CD4-positive, alpha-beta T cell treated with Interleukin-17A for 1 hour (primary cell): ENCODE measurements around the gene KLHL7.
"Not testable (repeated sequence)": the region's sequence is repeated elsewhere in the genome, so short reads cannot be mapped to it uniquely, and the experiment has no call there.

Source experiments
- DNase-seq: peaks from one replicate; pipeline ENCODE4 v3.0.0-alpha.2; 2020

The KLHL7 gene

DNA sequence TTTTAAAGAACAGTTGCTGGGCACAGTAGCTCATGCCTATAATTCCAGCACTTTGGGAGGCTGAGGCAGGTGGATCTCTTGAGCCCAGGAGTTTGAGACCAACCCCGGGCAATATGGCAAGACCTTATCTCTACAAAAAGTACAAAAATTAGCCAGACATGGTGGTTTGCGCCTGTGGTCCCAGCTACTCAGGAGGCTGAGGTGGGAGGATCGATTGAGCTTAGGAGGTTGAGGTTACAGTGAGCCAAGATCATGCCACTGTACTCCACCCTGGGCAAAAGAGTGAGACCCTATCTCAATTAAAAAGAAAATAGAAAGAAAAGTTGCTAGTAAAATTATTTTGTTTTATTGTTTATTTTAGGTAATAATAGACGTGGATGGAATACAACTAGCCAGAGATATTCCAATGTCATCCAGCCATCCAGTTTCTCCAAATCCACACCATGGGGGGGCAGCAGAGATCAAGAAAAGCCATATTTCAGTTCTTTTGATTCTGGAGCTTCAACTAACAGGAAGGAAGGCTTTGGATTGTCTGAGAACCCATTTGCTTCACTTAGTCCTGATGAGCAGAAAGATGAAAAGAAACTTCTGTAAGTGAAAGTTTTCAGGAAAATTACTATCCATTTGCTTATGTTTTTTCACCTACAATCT, 79.2 kb downstream of the KLHL7 start:
- no peak for DNase-seq

DNA sequence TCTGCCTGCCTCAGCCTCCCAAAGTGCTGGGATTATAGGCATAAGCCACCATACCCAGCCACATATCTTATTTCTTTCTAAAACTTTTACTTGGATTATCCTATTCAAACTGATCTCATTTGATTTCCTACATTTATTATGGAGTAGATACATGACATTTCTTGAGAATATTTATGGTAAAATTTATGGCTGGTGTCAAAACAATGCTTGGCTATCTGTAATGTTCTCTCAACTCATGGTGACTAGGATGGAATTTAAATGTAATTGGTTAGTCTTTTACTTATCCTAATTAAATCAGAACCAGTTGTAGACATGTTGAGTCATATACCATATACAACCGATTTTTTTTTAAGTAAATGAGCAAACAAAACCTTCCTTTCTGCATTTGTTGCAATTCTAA, 80.4 kb downstream of the KLHL7 start:
- no peak for DNase-seq

DNA sequence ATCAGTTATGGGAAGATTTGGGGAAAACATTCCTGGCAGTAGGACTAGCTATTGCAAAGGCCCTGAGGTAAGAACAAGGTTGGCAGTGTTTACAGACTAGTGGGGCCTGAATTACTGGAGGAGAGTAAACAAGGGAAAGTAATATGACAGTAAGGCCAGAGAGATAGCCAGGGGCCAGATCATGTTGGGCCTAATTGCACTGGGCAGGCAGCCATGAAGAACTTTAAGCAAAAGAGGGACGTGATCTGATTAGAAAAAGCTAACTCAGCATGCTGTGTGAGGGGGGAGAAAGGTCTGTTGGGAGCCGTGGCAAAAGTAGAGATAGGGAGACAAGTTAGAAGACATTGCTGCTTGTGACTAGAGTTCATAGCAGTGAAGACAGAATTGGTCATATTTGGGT, 85.4 kb downstream of the KLHL7 start:
- DNase-seq: no peak

DNA sequence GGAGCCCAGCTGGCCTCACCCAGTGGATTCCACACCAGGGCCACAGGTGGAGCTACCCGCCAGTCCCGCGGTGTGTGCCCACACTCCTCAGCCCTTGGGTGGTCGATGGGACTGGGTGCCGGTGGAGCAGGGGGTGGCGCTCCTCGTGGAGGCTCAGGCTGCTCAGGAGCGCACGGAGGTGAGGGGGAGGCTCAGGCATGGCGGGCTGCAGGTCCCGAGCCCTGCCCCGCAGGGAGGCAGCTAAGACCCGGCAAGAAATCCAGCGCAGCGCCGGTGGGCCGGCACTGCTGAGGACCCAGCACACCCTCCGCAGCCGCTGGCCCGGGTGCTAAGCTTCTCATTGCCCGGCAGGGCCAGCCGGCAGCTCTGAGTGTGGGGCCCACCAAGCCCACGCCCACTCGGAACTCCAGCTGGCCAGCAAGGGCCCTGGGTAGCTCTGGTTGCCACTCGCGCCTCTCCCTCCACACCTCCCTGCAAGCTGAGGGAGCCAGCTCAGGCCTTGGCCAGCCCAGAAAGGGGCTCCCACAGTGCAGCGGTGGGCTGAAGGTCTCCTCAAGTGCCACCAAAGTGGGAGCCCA, 88.2 kb downstream of the KLHL7 start:
- not testable (repeated sequence) for DNase-seq

DNA sequence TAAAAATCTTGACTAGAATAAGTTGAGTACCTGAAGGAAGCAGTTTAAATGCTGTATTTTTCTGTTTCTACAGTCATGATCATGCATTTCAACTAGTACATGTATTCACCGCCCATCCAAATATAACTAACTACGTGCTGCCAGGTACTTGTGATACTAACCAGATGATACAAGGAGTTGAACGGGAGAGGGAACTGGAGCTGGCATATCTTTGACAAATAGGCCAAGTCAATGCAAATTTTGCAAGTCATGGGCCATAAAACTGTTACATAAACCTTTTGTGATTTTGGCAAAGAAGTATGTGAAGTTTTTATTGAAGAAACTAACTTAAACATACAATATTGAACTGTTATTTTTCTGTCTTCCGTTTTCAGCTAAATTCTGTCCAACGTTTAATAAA, 90.7 kb downstream of the KLHL7 start:
- DNase-seq: no peak

DNA sequence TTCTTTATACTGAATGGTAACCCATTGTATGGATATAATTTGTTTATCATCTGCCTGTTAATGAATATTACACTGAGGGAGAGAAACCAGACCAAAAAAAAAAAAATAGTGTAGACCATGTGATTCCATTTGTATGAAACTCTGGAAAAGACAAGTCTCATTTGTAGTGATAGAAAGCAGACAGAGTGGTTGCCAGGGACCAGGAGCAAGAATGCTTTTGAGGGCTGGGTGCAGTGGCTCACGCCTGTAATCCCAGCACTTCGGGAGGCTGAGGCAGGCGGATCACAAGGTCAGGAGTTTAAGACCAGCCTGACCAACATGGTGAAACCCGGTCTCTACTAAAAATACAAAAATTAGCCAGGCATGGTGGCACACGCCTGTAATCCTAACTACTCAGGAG, 92.2 kb downstream of the KLHL7 start:
- DNase-seq: not testable (repeated sequence)

DNA sequence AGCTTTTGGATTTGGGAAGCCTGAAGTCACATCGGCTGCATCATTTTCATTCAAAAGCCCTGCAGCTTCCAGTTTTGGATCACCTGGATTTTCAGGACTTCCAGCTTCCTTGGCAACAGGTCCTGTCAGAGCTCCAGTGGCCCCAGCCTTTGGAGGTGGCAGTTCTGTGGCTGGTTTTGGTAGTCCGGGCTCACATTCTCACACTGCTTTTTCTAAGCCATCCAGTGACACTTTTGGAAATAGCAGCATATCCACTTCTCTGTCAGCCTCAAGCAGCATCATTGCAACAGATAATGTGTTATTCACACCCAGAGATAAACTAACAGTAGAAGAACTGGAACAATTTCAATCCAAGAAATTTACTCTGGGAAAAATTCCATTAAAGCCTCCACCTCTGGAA, 94.7 kb downstream of the KLHL7 start:
- no peak for DNase-seq

DNA sequence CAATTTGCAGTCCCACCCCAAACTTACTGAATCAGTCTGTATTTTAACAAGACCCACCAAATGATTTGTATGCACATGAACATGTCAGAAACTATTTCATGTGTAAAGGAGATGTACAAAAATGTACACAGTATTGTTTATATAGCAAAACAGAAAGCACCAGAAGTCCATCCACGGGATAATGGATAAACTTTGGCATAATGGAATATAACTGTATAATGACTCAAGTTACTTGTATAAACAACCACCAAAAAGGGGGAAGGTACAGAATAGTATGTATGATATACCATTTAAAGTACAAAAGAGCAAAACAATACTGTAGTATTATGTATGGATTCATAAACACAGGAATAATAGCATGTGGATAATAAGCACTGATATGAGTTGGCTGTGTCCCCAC, 98.7 kb downstream of the KLHL7 start:
- no peak for DNase-seq

DNA sequence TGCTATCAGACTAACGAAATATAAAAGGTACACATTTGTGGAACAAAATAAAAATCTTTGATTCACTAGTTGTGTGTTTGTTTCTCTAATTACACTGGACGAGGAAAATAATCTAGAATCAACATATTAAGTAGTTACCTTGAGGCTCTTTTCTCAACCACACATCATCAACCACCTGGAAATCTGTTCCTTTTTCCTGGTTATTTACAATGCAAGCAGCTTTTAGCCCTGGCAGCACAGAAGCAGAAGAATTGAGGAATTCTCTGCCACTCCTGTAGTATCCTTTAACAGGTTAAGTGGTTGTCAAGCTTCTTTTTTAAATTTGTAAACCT, 100.0 kb downstream of the KLHL7 start:
- no peak for DNase-seq

DNA sequence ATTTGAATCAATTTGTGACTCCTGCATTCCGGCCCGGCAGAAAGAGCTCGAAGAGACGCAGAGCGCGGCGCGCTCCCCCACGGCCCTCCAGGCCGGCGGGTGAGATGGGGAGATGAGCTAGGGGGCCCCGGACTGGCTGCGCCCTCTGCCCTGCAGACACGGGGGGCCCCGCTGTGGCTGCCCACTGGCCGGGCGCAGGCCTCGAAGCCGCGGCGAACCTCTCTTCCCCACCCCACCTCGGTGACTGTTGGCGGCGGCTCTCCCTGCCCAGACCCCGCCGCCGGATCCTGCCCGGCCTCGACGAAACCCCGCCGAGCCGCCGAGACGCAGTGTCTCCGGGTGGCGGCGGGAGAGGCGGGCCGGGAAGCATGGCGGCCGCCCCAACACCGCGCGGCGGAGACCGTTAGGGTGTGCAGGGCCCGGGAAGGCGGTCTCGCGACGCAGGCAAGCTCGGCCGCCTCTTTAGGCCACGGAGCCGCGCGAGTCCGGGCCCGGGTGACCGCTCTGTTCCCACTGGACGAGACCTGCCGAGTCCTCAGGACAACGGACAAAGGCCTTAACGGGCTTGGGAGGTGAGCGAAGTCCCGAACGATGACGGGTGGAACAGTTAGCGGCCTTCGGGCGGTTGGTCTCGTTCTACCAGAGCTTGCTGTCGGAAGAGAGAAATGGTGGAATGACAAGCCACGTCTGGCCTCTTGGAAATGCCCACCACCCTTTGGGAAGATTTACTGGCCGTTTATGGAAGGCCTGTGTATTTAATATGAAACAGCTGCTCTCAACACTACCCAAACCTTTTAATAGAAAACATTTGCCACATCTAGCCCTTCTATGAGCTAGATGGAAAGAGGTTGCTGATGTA, 100.6 kb downstream of the KLHL7 start:
- no peak for DNase-seq

DNA sequence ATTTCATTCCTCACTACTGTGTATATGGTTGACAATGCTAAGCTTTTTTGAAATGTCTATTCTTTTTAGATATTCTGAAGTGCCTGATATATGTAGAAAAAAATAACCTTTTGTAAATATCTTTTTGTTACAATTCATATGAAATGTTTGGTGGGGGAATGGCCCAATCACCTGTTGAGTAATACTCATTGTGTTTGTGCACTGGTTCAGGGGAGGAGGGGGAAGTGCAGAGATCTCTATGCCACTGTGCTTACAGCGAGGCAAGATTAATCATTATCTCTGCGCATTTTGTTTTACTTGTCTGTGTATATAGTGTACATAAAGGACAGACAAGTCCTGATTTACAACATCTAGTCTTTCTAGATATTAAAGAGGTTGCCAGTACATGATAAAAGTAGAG, 101.4 kb downstream of the KLHL7 start:
- DNase-seq: no peak

DNA sequence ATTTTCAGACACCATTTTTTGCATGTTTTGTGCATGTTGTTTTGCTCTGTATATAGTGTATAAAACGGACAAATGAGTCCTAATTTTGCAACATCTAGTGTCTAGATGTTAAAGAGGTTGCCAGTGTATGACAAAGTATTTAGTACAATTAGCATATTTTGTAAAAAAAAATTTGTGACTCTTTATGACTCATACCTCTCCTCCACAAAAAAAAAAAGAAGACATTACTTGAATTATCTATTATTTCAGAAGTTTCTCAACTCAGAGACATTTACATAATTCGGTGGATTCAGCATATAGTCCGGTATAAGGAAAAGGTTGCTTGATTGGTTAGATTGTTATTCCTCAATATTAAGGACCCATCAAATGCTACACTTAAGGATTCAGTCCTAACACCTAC, 102.3 kb downstream of the KLHL7 start:
- DNase-seq: no peak

DNA sequence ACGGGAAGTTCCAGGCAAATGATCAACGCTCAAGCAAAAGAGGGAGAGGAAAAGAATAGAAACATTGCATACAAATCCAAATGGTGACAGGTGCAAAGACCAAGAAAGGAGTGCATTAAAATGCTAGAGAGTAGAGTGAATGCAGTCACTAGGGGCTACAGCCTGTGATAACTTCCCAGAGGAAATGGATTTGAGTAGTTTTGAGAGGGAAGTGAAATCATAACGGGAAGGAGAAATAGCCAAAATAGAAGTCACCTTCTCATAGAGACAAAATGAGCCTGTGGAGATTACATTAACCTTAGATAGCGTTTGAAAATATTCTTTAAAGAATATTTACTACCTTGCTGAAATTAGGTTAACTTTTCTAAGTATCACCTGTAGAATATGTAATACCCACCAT, 102.7 kb downstream of the KLHL7 start:
- no peak for DNase-seq

DNA sequence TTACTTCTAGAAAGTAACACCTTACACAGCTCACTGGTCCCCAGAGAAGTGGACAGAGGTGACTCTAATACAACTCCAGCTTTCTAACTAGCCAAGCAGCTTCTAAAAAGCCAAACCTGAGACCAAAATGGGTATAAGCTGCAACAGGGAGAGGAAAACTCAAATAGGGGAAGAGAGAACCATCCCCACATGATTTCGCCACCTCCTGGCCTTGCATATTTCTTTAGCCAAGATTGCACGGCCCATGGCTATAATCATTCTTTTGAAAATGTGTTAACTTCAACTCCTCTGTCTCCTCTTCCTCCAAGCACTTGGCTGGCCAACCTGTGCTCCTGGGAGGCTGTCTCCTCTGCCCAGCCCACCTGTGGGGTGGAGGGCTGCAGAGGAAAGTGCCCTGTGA, 104.9 kb downstream of the KLHL7 start:
- DNase-seq: no peak

DNA sequence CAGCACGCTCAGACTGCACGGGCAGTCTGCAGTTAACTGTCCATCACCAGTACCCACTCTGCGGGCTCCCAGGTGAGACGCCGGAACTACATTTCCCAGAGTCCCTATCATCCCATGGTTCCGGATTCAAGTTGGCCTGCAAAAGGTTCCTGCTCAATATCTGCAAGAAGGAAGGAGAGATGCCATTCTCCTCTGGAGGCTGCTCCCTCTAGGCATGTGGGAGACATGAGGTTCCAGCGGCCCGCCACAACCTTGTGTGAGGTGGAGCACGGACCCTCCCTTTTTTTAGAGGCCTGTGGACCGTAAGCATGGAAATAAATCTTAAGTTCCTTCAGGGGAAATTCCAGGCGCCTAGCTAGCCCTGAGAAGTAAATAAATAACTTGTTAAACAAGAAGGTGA, 106.0 kb downstream of the KLHL7 start:
- no peak for DNase-seq

DNA sequence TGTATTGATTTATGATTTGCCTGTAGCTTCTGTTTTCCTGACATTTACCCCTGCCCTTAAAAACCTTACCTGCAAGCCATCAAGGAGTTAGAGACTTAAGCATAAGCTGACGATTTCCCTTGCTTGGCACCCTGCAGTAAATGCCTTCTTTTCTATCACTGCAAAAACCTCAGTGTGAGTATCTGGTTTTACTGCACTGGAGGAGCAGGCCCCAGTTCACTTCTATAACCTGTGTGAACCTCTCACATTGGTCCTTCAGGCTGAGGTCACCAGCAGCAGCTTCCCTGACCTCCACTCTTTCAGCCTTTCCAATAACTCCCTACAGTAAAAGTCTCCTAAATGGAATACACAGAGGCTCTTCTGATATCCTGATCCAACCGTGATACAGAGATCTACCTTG, 106.8 kb downstream of the KLHL7 start:
- no peak for DNase-seq

DNA sequence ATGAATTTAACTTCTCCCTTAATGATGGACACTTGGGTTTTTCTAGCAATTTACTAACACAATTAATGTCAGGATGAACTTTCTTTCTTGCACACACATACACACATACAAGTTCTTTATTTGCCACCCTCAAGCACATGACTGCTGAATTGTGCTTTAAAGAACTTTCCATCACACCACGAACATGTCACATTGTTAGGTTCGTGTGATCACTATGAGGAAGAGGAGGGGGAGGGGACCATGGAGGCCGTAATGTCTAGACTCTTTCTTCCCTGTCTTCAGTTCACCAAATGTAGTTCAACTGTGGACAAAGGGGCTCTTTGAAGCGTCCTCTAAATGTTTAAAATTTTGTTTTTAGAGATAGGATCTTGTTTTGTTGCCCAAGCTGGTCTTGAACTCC, 107.3 kb downstream of the KLHL7 start:
- DNase-seq: no peak

DNA sequence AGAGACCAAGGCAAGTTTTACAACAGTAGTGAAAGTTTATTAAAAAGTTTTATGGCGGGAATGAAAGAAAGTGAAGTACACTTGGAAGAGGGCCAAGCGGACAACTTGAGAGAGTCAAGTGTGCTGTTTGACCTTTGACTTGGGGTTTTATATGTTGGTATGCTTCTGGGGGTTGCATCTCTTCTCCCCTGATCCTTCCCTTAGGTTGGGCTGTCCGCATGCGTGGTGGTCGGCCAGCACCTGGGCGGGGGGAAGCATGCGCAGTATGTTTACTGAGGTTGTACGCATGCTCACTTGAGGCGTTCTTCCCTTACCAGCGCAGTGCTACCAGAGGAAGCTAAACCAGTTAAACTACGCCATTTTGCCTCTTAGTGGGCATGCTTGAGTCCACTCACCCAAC, 108.2 kb downstream of the KLHL7 start:
- no peak for DNase-seq

DNA sequence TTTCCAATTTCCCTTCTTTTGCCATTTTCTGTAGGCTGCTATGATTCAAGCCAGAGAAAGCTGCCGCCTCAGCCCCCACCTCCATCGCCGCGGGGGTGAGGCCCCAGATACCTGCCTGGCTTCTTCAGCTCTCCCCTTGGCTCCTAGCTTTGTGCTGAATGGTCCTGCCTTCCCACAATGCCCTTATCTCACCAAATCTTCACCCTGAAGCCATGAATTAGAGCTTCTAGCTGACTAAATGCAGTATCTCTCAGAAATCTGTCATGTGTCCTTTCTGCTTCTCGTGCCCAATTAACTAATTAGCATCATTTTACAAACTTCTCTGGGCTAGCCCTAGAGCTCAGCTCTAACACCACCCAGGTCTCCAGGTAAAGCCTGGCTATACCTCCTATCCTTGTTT, 108.8 kb downstream of the KLHL7 start:
- no peak for DNase-seq

DNA sequence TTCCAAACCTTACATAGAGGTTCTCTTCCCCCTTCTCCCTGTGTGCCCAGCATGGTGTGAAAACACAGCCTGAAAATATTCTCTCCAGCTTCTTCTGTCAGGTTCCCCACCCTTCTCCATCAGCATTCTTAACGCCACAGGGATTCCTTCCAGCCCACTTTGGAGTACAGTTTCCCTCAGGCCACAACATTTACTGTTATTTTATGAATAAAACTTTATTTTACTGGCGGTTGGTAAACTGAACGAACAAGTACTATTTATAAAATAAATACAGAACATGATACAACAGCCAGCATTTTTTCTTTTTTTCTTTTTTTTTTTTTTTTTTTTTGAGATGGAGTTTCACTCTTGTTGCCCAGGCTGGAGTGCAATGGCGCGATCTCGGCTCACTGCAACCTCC, 109.4 kb downstream of the KLHL7 start:
- no peak for DNase-seq

DNA sequence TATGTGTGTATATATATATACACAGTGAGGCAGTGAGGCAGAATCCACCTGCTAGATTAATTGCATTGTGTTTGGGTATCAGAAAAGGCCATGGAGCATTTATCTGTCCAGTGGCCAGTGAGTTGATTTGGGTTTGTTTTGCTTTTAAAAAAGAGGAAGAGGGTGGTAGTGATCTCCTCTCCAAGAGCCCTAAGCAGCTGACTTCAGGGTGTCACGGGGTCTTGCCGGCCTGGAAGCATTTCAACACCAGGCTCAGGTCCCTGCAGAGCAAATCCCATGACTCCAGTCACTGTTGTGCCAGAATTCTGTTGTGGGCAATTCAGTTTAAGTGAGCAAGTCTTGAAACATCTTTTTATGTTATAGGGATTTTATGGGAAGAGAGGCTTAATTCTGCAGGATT, 110.4 kb downstream of the KLHL7 start:
- no peak for DNase-seq

DNA sequence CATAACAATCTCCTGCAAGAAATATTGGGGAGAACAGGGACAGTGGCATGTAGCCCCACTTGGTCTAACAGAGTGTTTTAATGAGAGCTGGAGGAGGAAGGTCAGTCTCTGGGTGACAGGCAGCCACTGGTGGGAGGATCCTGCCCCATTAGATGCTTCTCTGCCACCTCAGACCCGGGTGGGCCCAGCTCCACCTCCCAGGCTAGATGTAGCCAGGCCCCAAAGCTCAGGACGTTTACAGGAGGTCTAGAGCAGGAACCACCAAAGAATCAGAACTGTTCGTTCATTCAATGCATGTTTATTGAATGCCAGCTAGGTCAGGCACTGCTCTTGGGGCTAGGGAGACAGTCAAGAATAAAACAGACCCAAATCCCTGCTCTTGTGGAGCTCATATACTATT, 112.6 kb downstream of the KLHL7 start:
- DNase-seq: no peak

DNA sequence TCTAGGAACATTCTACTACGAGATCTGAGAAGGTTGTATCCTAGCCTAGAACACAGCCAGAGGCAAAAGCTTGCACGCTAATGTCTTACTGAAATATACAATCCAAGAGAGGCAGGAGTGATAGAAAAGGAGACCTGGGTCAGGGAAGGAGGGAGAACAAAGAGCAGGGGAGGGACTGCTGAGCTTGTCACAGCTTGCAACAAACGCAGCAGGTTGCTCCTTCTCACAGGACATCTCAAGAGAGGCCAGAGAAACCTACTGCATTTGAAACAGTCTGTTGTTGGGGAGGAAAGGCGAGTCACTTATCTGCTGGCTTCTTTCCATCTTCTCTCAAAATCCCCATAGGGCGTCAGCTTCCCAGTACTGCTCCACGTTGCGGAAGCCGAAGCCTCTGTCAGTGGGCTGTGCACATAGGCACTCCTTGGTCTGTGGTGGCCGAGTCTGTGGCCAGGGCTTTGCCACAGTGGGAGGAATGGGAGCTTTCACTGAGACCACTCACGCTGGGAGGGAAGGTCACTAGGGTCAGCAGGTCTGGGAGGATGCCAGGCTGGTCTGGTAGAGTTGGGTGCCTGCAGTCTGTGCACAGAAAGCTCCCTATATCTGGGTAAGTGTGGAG, 115.2 kb downstream of the KLHL7 start:
- DNase-seq: no peak

DNA sequence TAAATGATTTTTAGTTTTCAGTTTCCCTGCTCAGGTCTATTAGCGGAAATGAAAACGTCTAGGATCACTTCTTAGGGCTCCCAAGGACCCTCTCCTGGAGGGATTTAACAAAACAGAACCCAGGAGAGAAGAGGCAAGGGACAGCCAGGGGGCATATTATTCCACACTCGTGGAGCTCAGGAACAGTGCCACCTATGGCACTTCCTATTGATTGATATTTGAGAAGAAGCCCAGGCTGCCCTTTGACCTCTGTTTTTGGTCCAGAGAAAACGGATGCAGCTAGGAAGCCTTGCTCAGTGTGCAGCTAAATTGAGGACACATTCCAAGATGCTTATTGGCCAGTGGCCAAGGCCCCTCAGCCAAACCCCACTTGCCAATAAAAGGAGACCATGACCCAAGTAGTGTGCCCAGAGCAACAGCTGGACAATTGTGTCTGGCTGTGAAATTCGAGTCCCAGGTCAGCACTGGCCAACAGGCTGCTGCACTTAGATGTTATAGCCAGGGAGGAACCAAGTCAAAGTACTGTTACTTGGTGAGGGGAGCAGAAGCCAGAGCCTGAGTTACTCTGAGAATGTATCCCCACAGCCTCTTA, 117.0 kb downstream of the KLHL7 start:
- no peak for DNase-seq
